Pancreas (tissue), 10 donors: Measurements from ENCODE around the gene HEPACAM. TPM values are rescaled to one million over a fixed set of nuclear protein-coding genes. Genes with fewer than 3 reads are reported as not detected.
A peak's percentile ranks its signal among the peaks of the same experiment; 100 is the strongest.

Source experiments
- ATAC-seq, 4 donors: fragments of 200-7000 bp; cut with Tn5 transposase; one replicate each; pipeline versions ENCODE4 v1.8.0 to v1.9.1; 2020; ENCODE audit warnings: mild to moderate bottlenecking in 4 of 4, moderate library complexity in 4 of 4
- DNase-seq, 6 donors: peaks; one replicate each; pipeline ENCODE4 v3.0.0-alpha.2; 2020
- FAIRE-seq: peaks from 2 replicates; lab custom pipeline; 2012; peaks lifted over from hg19 to GRCh38; lab: Jason Lieb, UNC
- H3K27ac ChIP-seq, 4 donors: fragments of 200-600 bp; sonication (generic); 1 replicate in 3 of 4; 2 replicates in 1 of 4; pipeline versions ENCODE4 v1.5.0 to v1.8.0; 2020
- H3K27me3 ChIP-seq, 4 donors: fragments of 200-600 bp; one replicate each; pipeline ENCODE4 v1.8.0; 2021
- H3K36me3 ChIP-seq, 3 donors: fragments of 200-600 bp; sonication (generic) in 1 of 3; one replicate each; pipeline versions ENCODE4 v1.5.0 to v1.8.0; 2020 to 2021
- H3K4me1 ChIP-seq, 3 donors: fragments of 200-600 bp; one replicate each; pipeline ENCODE4 v1.8.0; 2021
- H3K4me3 ChIP-seq, 4 donors: fragments of 200-600 bp; sonication (generic) in 2 of 4; one replicate each; pipeline versions ENCODE4 v1.5.0 to v1.8.0; 2020 to 2021
- H3K9me3 ChIP-seq, 4 donors: fragments of 200-600 bp; one replicate each; pipeline ENCODE4 v1.8.0; 2021
- WGBS, 2 donors: extraction: QIAGEN DNeasy Blood & Tissue Kit; methylation state at CpG; one replicate each; pipeline ENCODE4 v1.1.7; 2013; 5-methylcytosine and 5-hydroxymethylcytosine counted together
- intact Hi-C, 3 donors: fragments of 100-400 bp; cut with DNase I; formaldehyde crosslinking; loops; one replicate each; pipeline versions ENCODE4 v1.11.1 to v1.14.2; 2022
- polyA plus RNA-seq, 2 donors: library from polyadenylated mRNA; stranded (reverse); fragments of 200-250 nt; gene quantifications; one replicate each; pipeline ENCODE4 v1.2.3, GENCODE V29; 2013
- total RNA-seq, 6 donors: library from RNA; stranded (reverse); fragmentation: NEBNext Ultra II Directional in 4 of 6; extraction: Animal tissue kit (Norgen Biotek cat#: 25700) in 4 of 6; gene quantifications; one replicate each; pipeline versions ENCODE4 v1.2.1 to v1.2.4, GENCODE V29; 2021 to 2023
- TF ChIP-seq, protein P1 (sequence below), 4 donors: fragments of 200-600 bp; sonication (generic) in 3 of 4; IDR thresholded peaks; one replicate each; pipeline versions ENCODE4 v1.5.0 to v1.8.0; 2021; ENCODE audit warnings: antibody characterized with exemption in 4 of 4
- donor health status: healthy with polysubstance abuse.
- donor health status: DM: no; HTN: no; CAD: no; lungs with moderate emphysema.
- donor health status: DM: no; HTN: no; CAD: no.
- donor health status: control.
- donor health status: control.
- donor health status: Bipolar disorder and iron deficiency.
- donor health status: DM: yes; HTN: yes; CAD: no.
- donor health status: DM: no; HTN: no; CAD: no.
- donor health status: DM: no; HTN: no; CAD: no.
- donor health status: DM: yes; HTN: yes; CAD: no.

HEPACAM gene
- total and polyA plus RNA-seq, 8 donors: 0.03 to 0.38 (median 0.15) TPM; not detected in 2

DNA sequence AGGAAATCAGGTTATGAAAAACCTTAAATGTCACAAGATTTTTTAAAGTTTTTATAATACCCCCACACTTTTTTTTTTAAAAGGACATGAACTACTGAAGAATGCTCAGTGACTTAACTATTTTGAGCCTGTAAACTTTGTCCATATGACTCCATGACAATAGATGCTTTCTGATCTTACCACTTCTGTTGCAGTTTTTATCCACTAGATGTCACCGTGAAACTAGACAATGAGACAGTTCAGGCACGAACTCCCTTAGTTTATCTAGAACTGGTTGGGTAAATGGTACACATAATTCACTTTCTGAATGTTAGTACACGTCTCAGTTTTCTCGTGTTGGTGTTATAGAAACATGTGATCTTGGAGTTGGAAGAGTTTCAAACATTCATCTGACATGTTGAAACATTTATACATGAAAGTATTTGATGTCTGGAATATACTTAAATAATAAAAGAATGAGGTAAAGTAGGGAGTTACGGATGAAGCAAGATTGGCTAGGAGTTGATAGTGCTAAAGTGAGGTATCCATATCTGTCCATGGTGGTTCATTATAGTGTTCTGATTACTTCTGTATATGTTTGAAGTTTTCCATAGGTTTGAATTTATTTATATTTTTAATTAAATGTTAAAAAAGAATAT, 26.2 kb upstream of the HEPACAM start:
- H3K27me3 ChIP-seq: no peaks in the 10 kb centered on the region
- H3K9me3 ChIP-seq: no peaks in the 10 kb centered on the region
- DNase-seq: no peak
- intact Hi-C loops: loop anchor here in 1 of 3 donors (10.0 kb wide), 1 partner anchor 183 kb away; no protein-coding TSS in a partner anchor
- no peak overlapping the region for H3K27ac ChIP-seq
- no peak overlapping the region for H3K4me3 ChIP-seq
- peak; percentile 97 for FAIRE-seq
- TF ChIP-seq, protein P1, sequence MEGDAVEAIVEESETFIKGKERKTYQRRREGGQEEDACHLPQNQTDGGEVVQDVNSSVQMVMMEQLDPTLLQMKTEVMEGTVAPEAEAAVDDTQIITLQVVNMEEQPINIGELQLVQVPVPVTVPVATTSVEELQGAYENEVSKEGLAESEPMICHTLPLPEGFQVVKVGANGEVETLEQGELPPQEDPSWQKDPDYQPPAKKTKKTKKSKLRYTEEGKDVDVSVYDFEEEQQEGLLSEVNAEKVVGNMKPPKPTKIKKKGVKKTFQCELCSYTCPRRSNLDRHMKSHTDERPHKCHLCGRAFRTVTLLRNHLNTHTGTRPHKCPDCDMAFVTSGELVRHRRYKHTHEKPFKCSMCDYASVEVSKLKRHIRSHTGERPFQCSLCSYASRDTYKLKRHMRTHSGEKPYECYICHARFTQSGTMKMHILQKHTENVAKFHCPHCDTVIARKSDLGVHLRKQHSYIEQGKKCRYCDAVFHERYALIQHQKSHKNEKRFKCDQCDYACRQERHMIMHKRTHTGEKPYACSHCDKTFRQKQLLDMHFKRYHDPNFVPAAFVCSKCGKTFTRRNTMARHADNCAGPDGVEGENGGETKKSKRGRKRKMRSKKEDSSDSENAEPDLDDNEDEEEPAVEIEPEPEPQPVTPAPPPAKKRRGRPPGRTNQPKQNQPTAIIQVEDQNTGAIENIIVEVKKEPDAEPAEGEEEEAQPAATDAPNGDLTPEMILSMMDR (IDR thresholded peaks at IDR 0.05): peak; percentile 19 to 55 (median 46)
- no peaks in the 10 kb centered on the region for H3K4me1 ChIP-seq
- 19 to 21% methylated on average over 5 of the region's 5 CpGs for WGBS, 2 donors
- ATAC-seq: peak; percentile 73 to 94 (median 92)
- no peaks in the 10 kb centered on the region for H3K36me3 ChIP-seq

DNA sequence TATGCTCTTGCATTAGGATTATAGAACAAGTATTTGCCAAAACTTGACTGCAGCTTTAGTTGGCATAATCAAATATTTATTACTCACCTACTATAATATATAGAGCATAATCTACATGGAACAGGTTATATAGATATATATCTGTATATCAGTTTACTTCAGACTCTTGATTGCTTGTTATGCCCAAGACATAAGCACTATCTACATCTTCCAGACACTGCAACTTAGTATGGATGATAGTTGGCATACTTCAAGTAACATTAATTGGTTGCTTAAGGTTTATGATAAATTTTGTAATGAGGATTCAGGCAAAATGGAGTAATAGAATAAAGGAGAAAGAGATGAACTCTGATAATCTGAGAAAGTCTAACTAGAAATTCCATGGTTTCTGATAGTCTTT, 19.2 kb upstream of the HEPACAM start:
- no peak overlapping the region for H3K4me3 ChIP-seq

DNA sequence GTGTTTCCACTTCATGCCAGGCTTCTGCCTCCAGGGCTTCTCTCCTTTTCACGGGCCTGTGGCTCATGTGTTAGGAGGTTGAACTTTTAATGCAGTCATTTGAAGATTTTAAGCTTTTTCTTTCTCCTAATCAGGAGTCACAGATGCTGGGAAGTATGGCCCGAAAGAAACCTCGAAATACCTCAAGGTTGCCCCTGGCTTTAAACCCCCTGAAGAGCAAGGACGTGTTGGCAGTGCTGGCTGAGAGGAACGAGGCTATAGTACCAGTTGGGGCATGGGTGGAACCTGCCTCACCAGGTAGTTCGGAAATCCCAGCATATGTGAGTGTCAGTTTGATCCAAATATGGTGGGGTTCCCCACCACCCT, 18.7 kb upstream of the HEPACAM start:
- Histone ChIP-seq H3K27ac (peak overlapping the region in 1 of 4 donors; percentile 71), H3K36me3 (no peaks in the 10 kb centered on the region), H3K27me3 (no peaks in the 10 kb centered on the region), H3K9me3 (no peaks in the 10 kb centered on the region), H3K4me1 (no peaks in the 10 kb centered on the region), H3K4me3 (peak overlapping the region in 3 of 4 donors; percentile 61 to 75 (median 66))
- ATAC-seq: no peak
- TF ChIP-seq, protein P1 (IDR thresholded peaks at IDR 0.05): no peak
- FAIRE-seq: no peak
- intact Hi-C loops: loop anchor here in 1 of 3 donors (10.0 kb wide), 1 partner anchor 390 kb away; no protein-coding TSS in a partner anchor
- no peak for DNase-seq
- WGBS, 2 donors: 16 to 22% methylated on average over 6 of the region's 6 CpGs

More for the DNA sequence above, 19.2 kb upstream of the HEPACAM start:
- TF ChIP-seq, protein P1 (IDR thresholded peaks at IDR 0.05): no peak
- Histone ChIP-seq H3K36me3 (no peaks in the 10 kb centered on the region), H3K9me3 (no peaks in the 10 kb centered on the region), H3K27me3 (no peaks in the 10 kb centered on the region), H3K27ac (no peak overlapping the region), H3K4me1 (no peaks in the 10 kb centered on the region)
- DNase-seq (no peak), ATAC-seq (no peak), FAIRE-seq (no peak)
- intact Hi-C loops: loop anchor here in 1 of 3 donors (10.0 kb wide), 1 partner anchor 390 kb away; no protein-coding TSS in a partner anchor

DNA sequence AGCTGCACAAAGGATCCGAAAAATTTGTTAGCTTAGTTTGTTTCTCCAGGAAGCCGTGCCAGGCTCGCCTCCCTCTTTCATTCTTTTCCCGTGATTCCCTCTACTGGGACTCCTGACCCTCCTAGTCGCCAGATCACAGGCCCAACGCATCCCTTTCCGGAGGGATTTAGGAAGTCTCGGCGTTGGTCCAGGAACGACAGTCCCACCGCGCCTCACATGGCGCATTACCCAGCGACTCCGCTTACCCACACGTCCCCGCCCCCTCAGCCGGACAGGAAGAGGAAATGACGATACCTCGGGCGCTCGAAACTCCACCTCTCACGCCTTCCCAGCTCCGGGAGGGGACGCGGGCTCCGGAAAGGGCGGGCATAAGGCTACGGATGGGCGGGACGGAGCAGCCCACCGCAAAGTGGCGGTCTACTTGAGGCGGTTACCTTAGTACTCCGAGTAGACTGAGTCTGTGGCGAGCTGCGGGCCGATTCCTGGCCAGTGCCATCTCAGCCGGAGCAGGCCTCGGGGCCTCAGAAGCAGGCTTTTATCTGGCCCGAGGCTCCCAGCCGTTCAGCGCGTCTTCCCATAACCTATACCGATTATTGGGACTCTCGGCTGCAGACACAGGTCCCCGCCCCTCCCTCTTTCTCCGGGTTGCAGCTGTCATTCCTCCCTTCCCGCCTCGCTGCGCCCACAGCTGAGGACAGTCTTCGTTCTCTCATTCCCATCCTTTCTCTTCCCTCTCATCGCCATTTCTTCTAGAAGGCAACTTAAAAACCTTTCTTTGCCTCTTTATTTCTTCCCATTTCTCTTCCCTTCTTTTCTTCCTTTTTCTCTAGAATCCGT, 18.1 kb upstream of the HEPACAM start, which contains the start of gene CCDC15:
Gene CCDC15, plus strand, starts transcription at position 450 of the 837 bp plus-strand sequence. CDS start 531 bp downstream, outside the sequence.
- FAIRE-seq (peak; percentile 86), ATAC-seq (peak; percentile 100), DNase-seq (peak; percentile 94 to 99 (median 95))
- Histone ChIP-seq H3K27ac (peak within 1 kb of the TSS; percentile 39 to 71 (median 60)), H3K36me3 (no peaks in the 10 kb centered on the region), H3K9me3 (no peaks in the 10 kb centered on the region), H3K4me1 (no peaks in the 10 kb centered on the region), H3K27me3 (no peaks in the 10 kb centered on the region), H3K4me3 (peak within 1 kb of the TSS; percentile 61 to 78 (median 70))
- intact Hi-C loops: loop anchor here in 1 of 3 donors (10.0 kb wide), 1 partner anchor 391 kb away; no protein-coding TSS in a partner anchor
- TF ChIP-seq, protein P1 (IDR thresholded peaks at IDR 0.05): no peak
- 0% methylated on average over 48 to 54 of the region's 54 CpGs for WGBS, 2 donors
